HG02884 (cell line): Measurements from ENCODE around the gene TBL1XR1.
"Not testable (repeated sequence)": the region's sequence is repeated elsewhere in the genome, so short reads cannot be mapped to it uniquely, and the experiment has no call there.

Experiments
- ATAC-seq: cut with Tn5 transposase; IDR thresholded peaks from one replicate; pipeline ENCODE4 v1.9.1; 2021; ENCODE audit warnings: mild to moderate bottlenecking, moderate library complexity; ENCODE audit not compliant: unreplicated experiment

TBL1XR1 gene

GRCh38 chr3:177208781-177209180, 11.5 kb upstream of the TBL1XR1 start:
- no peak for ATAC-seq

- ATAC-seq = no peak
These were observed 10.9 kb upstream of the TBL1XR1 start for GRCh38 chr3:177208223-177208622.

- ATAC-seq = no peak
These were observed 9.7 kb upstream of the TBL1XR1 start for GRCh38 chr3:177206936-177207335.

DNA sequence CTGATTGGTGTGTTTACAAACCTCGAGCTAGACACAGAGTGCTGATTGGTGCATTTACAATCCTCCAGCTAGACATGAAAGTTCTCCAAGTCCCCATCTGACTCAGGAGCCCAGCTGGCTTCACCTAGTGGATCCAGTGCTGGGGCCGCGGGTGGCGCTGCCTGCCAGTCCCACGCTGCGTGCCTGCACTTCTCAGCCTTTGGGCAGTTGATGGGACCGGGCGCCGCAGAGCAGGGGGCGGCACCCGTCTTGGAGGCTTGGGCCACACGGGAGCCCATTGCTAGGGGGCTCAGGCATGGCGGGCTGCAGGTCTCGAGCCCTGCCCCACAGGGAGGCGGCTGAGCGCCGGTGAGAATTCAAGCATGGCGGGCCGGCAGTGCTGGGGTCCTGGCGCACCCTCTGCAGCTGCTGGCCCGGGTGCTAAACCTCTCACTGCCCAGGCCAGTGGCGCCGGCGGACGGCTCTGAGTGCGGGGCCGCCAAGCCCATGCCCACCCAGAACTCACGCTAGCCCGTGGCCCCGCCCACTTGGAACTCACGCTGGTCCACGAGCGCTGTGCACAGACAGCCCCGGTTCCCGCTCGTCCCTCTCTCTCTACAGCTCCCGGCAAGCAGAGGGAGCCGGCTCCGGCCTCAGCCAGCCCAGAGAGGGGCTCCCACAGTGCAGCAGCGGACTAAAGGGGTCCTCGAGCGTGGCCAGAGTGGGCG, 6.6 kb upstream of the TBL1XR1 start:
- ATAC-seq = no peak

DNA sequence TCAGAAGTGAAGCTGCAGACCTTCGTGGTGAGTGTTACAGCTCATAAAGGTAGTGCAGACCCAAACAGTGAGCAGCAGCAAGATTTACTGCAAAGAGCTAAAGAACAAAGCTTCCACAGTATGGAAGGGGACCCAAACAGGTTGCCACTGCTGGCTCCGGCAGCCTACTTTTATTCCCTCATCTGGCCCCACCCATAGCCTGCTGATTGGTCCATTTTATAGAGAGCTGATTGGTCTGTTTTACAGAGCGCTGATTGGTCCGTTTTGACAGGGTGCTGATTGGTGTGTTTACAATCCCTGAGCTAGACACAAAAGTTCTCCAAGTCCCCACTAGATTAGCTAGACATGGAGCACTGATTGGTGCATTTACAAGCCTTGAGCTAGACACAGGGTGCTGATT, 5.7 kb upstream of the TBL1XR1 start:
- not testable (repeated sequence) for ATAC-seq

DNA sequence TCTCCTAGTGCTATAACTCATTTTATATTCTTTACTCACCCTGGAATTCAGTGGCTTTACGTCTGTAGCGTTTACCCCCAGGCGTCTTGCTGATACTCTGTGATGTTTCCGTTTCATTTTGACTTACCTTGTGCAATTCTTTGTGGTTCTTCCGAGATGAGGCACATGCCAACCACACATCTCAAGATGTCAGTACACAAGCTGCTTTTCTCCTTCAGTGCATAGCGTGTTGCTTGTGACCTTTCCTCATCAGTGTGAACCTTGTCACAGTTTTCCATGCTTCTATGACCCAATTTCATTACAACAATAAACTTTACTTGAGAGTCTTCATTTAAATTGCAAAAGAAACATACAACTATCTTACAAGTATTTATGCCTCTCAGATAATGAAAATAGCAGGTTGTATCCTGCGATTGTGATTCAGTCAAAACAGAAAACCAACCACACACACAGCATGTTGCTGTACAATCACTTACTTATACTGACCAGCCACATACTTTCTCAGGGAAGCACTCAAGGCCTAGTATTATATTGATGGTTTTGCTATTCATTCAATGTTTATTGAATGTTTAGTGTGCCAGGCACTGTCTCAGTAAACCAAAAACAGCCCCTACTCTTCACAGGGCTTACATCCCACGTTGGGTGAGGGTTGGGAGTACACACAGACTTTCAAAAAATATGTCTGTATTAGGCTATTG, 4.6 kb upstream of the TBL1XR1 start:
- ATAC-seq = peak; percentile 73

- ATAC-seq = no peak
These were observed 2.0 kb upstream of the TBL1XR1 start for GRCh38 chr3:177199206-177199760.

- ATAC-seq = peak; percentile 23
These were observed 612 bp upstream of the TBL1XR1 start for GRCh38 chr3:177197727-177198460.

DNA sequence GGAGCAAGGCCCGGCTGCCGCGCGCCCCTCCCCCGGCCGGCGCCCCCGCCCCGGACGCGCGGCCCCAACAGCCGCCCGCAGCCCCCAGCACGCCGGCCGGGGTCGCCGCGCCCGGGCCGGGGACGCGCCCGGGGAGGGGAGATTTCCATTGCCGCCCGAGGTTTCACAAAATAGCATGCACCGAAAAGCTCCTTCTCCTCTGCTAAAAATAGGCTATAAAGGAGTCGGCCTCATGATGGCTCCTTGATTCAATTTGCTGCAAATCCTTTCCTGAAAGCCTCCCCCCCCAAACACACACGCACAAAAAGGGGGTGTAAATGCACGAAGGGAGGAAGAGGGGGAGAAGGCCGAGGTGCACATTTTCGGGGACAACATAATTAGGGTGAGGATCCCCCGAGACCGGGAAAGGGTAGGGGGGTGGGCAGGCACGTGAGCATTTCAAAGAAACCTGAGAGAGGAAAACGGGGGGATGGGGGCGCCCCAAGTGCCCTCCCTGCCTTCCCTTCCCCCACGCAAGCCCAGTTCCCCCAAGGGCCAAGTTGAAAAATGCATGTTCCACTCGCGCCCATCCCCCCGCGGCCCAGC, 734 bp downstream of the TBL1XR1 start:
- ATAC-seq = no peak

DNA sequence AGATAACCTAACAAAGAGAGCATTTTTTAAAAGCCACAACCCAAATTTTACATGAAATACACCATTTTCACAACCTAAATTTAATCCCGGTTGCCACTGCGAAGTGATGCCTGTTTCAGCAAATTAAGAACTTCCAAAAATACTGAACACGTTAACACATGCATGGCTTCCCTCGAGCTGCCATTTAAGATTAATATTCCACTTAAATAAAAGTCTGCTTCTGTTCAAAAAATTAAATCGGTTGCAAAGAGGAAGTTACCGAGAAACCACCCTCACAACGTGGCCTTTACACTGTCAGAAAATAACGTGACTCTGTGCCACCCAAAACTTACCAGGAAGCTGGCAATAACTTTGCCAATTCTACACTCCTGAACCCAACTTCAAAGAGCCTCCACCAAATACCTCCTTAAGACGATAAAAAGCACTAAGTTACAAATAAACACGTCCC, 1.2 kb downstream of the TBL1XR1 start:
- ATAC-seq = no peak

DNA sequence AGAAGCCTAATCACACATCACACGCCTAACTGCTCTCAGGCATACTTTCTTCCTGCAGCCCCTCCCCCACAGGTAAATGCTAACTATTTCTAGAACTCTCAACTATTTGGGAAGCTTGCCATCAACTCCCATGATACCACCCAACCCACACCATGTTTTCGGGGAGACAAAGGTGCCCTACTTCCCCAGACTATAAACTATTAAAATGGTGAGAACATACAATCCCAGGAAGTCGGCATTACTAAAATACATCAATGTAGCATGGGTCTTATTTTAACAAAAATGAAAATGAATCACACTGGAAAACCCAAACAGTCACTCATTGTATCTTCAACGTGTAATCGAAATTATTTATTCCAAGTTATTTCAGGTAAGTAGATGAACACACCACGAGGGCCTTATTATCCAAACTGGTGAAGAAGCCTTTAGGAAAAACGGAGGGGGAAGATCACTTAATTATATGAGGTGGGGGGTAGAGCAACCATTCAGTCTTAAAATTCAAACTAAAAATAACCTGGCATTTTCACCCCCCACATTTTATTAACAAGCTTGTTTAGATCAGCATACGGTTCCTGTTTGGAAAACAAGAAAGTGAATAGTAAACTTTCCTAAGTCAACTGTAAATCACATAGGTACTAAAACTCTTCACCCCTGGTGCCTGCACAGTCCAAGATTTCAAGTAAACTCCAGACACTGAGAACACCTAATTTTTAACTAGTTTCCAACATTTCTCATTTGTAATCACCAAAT, 1.9 kb downstream of the TBL1XR1 start:
- no peak for ATAC-seq

DNA sequence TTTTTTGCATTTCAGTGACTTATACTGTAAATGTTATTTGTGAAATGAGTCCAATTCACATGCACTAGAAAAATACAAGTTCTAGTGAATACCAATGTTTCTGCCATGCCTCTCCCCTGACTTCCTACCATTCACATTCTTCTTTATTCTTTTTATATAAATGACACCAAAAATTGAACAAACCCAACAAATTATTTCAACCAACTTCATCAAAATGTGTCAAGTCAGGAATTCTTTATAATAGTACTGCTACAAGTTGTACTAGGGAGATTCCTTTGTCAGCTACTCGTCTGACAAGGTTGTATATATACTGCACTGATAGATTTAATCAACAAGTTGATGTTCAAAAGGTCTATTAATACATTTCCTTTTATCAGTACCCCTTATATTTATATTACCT, 3.0 kb downstream of the TBL1XR1 start:
- ATAC-seq = no peak

DNA sequence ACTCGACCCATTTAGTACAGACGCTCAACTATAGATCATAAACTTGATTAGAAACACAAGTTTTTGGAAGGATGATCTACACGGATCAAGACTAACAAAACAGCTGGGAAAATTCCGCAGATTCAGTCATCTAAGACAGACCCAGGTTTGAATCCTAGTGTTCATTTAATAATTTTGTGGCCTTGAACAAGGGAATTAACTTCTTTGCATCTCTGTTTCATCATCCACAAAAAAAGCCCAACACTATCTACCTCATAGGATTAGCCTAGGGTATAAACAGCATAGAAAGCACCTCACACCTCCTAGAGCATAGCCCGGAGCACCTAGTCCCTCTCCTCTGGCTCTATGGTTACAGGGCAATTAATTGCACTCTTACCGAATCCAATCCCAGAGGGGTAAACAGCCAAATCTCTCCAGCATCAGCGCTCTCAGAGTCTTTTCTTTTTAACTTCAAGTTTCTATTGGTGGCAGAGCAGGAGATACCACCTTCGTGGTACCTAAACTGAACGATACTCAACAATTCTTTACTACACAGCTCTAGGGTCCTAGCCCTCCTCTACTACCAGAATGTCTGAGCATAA, 3.5 kb downstream of the TBL1XR1 start:
- ATAC-seq = no peak

- not testable (repeated sequence) for ATAC-seq
These were observed 4.0 kb downstream of the TBL1XR1 start for GRCh38 chr3:177193275-177193674.

- peak; percentile 38 for ATAC-seq
These were observed 6.3 kb downstream of the TBL1XR1 start for GRCh38 chr3:177190756-177191681.

GRCh38 chr3:177190184-177190583, 7.1 kb downstream of the TBL1XR1 start:
- ATAC-seq = not testable (repeated sequence)

DNA sequence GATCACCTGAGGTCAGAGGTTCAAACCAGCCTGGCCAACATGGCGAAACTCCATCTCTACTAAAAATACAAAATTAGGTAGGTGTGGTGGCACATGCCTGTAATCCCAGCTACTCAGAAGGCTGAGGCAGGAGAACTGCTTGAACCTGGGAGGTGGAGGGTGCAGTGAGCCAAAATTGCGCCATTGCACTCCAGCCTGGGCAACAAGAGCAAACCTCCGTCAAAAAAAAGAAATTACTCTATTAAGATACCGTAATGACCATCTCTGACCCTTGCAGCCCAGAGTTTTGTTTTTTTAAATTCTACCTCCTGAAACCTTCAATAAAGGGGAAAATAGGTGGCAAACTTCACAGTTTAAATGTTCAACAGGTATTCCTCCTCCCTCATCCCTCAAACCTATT, 9.0 kb downstream of the TBL1XR1 start:
- ATAC-seq = not testable (repeated sequence)

DNA sequence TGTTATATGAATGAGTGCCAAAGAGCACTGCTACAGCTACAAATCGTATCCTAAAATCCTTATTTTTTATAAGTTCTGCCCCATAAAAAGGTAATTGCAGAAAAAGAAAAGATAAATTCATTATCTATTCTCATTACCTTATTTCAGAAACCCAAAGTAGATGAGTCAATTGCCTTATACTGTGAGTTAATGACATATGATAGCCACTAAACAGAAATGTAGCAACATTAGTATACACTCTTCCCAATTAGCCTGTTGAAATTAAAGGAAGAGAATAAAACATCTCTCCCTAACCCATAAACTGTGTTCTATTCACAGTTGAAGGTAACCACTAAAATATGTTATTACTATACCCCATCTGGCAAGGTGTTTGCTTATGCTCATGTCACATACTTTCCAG, 11.0 kb downstream of the TBL1XR1 start:
- ATAC-seq = no peak

GRCh38 chr3:177185035-177185574, 12.2 kb downstream of the TBL1XR1 start:
- ATAC-seq = peak; percentile 24
